Smooth muscle cell (in vitro differentiated cells): Measurements from ENCODE around the gene ZXDC. TPM values are rescaled to one million over a fixed set of nuclear protein-coding genes. Genes with fewer than 3 reads are reported as not detected.

Experiments
- DNase-seq: peaks from one replicate; lab custom pipeline; 2025; ENCODE audit not compliant: unreplicated experiment; lab: John Stamatoyannopoulos, UW
- H2AFZ ChIP-seq: fragments of 200-600 bp; sonication (generic); 2 replicates; pipeline ENCODE4 v1.6.0; 2016; ENCODE audit warnings: antibody characterized with exemption, low read depth, mild to moderate bottlenecking
- H3F3A ChIP-seq: fragments of 200-600 bp; sonication (generic); 2 replicates; pipeline ENCODE4 v1.6.0; 2017; ENCODE audit warnings: antibody characterized with exemption, low read depth
- H3K27ac ChIP-seq: fragments of 200-600 bp; sonication (generic); 2 replicates; pipeline ENCODE4 v1.5.1; 2016; ENCODE audit warnings: low read depth, mild to moderate bottlenecking
- H3K27me3 ChIP-seq: fragments of 200-600 bp; sonication (generic); 2 replicates; pipeline ENCODE4 v1.6.1; 2016; ENCODE audit warnings: low read depth, mild to moderate bottlenecking
- H3K36me3 ChIP-seq: fragments of 200-600 bp; sonication (generic); 2 replicates; pipeline ENCODE4 v1.5.1; 2016; ENCODE audit warnings: low read depth
- H3K4me1 ChIP-seq: fragments of 200-600 bp; sonication (generic); 2 replicates; pipeline ENCODE4 v1.5.1; 2016; ENCODE audit warnings: low read depth
- H3K4me2 ChIP-seq: fragments of 200-600 bp; sonication (generic); 2 replicates; pipeline ENCODE4 v1.6.0; 2016; ENCODE audit warnings: mild to moderate bottlenecking
- H3K4me3 ChIP-seq: fragments of 200-600 bp; sonication (generic); 2 replicates; pipeline ENCODE4 v1.5.1; 2016; ENCODE audit warnings: mild to moderate bottlenecking
- H3K79me2 ChIP-seq: fragments of 200-600 bp; sonication (generic); 2 replicates; pipeline ENCODE4 v1.6.0; 2016; ENCODE audit warnings: low read depth, mild to moderate bottlenecking
- H3K9ac ChIP-seq: fragments of 200-600 bp; sonication (generic); 2 replicates; pipeline ENCODE4 v1.6.0; 2016; ENCODE audit warnings: low read depth
- H3K9me3 ChIP-seq: fragments of 200-600 bp; sonication (generic); replicated peaks from 2 replicates; pipeline ENCODE4 v1.5.1; 2016; ENCODE audit warnings: low read depth
- H4K20me1 ChIP-seq: fragments of 200-600 bp; sonication (generic); 2 replicates; pipeline ENCODE4 v1.6.0; 2016; ENCODE audit warnings: low read depth
- WGBS: methylation state at CpG from one replicate; pipeline ENCODE4 v1.1.7; 2016; ENCODE audit warnings: low lambda C conversion rate; 5-methylcytosine and 5-hydroxymethylcytosine counted together
- polyA plus RNA-seq: library from polyadenylated mRNA; unstranded; fragments of >200 nt; fragmentation: Nextera tagmentation; extraction: Ambion mirVana; gene quantifications from 2 replicates; pipeline ENCODE4 v1.2.1, GENCODE V29; 2016
- total RNA-seq: library from RNA; depleted of rRNA; stranded (reverse); fragments of >200 nt; gene quantifications from 2 replicates; pipeline ENCODE4 v1.2.3, GENCODE V29; 2014
- TF ChIP-seq, protein P1 (sequence below): fragments of 200-600 bp; sonication (generic); IDR thresholded peaks from 2 replicates; pipeline ENCODE4 v1.5.1; 2017; ENCODE audit warnings: borderline replicate concordance, mild to moderate bottlenecking, antibody characterized with exemption; ENCODE audit not compliant: insufficient read depth, poor library complexity, severe bottlenecking

Gene ZXDC
- total and polyA plus RNA-seq, 2 experiments from 2014 or later = 9.2 to 20.4 TPM

DNA sequence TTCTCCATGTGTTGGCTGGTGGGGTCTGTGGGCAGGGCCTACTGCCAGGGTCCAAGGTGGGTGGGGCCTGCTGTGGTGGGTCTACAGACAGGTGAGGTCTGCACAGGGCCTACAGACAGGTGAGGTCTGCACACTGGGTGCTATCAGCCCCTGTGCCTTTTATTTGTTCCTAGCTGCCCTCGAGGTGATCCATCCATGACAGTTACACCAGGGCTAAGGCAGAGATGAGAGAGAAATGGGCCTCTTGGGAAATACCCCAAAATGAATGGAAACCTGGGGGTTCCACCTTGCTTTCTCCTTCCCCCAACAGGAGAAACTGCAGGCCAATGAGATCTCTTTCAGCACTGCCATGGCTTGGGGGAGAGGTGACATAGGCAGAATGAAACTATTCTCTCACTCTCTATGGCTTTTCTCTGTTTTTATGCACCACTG lies 44.6 kb downstream of the ZXDC start:
- no peak overlapping the region for H3K9ac ChIP-seq
- no peaks in the 10 kb centered on the region for H3K4me1 ChIP-seq
- no peak overlapping the region for H2AFZ ChIP-seq
- H3K4me3 ChIP-seq = no peak overlapping the region
- H3K27ac ChIP-seq = no peak overlapping the region
- no peaks in the 10 kb centered on the region for H4K20me1 ChIP-seq
- no peaks in the 10 kb centered on the region for H3K27me3 ChIP-seq
- no peak for DNase-seq
- H3K79me2 ChIP-seq = no peaks in the 10 kb centered on the region
- H3K9me3 ChIP-seq = no peaks in the 10 kb centered on the region
- TF ChIP-seq, protein P1, sequence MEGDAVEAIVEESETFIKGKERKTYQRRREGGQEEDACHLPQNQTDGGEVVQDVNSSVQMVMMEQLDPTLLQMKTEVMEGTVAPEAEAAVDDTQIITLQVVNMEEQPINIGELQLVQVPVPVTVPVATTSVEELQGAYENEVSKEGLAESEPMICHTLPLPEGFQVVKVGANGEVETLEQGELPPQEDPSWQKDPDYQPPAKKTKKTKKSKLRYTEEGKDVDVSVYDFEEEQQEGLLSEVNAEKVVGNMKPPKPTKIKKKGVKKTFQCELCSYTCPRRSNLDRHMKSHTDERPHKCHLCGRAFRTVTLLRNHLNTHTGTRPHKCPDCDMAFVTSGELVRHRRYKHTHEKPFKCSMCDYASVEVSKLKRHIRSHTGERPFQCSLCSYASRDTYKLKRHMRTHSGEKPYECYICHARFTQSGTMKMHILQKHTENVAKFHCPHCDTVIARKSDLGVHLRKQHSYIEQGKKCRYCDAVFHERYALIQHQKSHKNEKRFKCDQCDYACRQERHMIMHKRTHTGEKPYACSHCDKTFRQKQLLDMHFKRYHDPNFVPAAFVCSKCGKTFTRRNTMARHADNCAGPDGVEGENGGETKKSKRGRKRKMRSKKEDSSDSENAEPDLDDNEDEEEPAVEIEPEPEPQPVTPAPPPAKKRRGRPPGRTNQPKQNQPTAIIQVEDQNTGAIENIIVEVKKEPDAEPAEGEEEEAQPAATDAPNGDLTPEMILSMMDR = no peak
- no peaks in the 10 kb centered on the region for H3K36me3 ChIP-seq
- no peaks in the 10 kb centered on the region for H3F3A ChIP-seq
- H3K4me2 ChIP-seq = no peak overlapping the region
- 91% methylated on average over 1 of the region's 1 CpG for WGBS

DNA sequence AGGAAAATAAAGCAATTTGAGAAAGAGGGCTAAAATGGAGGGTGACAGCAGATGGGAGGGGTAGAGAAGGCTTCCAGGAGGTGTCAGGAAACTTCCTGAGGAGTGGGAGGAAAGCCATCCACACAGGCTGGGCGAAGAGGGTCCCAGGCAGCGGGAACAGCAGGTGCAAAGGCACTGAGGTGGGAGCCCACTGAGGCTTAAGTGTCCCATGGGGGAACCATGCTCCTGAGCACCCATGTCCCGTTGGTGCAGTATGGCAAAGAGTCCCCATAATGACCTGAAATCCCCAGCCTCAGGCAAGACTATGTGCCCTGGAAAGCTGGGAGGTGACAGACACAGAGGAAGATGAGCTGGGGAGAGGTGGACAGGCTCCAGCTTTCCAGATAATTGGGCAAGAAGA lies 50.9 kb downstream of the ZXDC start:
- WGBS = 81% methylated on average over 3 of the region's 3 CpGs
- DNase-seq = no peak
- H3K4me2 ChIP-seq = no peak overlapping the region
- no peaks in the 10 kb centered on the region for H3K27me3 ChIP-seq
- H3K4me3 ChIP-seq = no peak overlapping the region
- H3K36me3 ChIP-seq = no peaks in the 10 kb centered on the region
- no peaks in the 10 kb centered on the region for H3K4me1 ChIP-seq
- no peak overlapping the region for H3K9ac ChIP-seq
- no peaks in the 10 kb centered on the region for H3K79me2 ChIP-seq
- H2AFZ ChIP-seq = no peak overlapping the region
- H3F3A ChIP-seq = no peaks in the 10 kb centered on the region
- TF ChIP-seq, protein P1 = no peak
- H3K9me3 ChIP-seq = no peaks in the 10 kb centered on the region
- H3K27ac ChIP-seq = no peak overlapping the region
- H4K20me1 ChIP-seq = no peaks in the 10 kb centered on the region

DNA sequence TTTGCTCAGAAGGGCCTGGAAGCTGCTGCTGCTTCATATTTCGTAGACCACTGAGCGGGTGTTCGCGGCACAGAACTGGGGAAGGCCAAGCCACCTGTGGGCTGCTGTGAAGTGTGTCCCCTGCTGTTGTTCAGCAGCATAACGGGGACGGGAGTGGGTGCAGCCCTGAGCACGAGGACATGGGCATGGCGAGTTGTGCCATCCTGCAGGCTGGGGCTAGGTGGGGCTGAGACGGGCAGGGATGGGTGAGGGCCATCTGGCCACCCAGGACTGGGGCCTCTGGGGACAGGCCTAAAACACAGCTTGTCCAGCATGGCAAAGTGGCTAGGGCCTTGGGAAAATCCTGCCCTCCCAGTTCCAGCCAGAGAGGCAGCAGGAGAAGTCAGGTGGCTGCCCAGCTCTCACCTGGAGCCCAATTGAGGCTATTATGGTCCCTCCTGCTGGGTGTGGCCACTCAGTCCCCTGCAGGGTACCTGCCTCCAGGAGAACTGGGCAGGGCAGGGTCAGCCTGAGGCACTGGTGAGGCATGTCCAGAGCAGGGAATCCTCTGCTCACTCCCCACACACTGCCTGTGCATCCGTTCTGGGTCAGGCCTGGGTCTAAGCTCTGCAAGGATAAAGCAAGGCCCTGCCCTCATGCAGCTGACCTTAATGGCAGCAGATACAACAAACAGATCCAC lies 51.5 kb downstream of the ZXDC start:
- Histone ChIP-seq H3K36me3 (no peaks in the 10 kb centered on the region), H3K4me2 (no peak overlapping the region), H4K20me1 (no peaks in the 10 kb centered on the region), H3K4me3 (no peak overlapping the region), H3K27me3 (no peaks in the 10 kb centered on the region), H2AFZ (no peak overlapping the region), H3K9ac (no peak overlapping the region), H3K4me1 (no peaks in the 10 kb centered on the region), H3K9me3 (no peaks in the 10 kb centered on the region), H3F3A (no peaks in the 10 kb centered on the region), H3K27ac (no peak overlapping the region), H3K79me2 (no peaks in the 10 kb centered on the region)
- WGBS = 94% methylated on average over 10 of the region's 10 CpGs
- TF ChIP-seq, protein P1 = no peak
- DNase-seq = no peak
